ENCODE measurements around the gene YPEL4.

YPEL4 gene

GRCh38 chr11:57675176-57675941, 25.6 kb upstream of the YPEL4 start:
- no peak overlapping the region for H3K4me3 ChIP-seq (ENCODE audit: low read depth, low read length)
- in situ Hi-C loops (cut with HindIII; ENCODE audit: low sequenced_read_pairs), result no loop called here
- no peak for DNase-seq (ENCODE audit: low read depth)
- TF ChIP-seq, protein P1, sequence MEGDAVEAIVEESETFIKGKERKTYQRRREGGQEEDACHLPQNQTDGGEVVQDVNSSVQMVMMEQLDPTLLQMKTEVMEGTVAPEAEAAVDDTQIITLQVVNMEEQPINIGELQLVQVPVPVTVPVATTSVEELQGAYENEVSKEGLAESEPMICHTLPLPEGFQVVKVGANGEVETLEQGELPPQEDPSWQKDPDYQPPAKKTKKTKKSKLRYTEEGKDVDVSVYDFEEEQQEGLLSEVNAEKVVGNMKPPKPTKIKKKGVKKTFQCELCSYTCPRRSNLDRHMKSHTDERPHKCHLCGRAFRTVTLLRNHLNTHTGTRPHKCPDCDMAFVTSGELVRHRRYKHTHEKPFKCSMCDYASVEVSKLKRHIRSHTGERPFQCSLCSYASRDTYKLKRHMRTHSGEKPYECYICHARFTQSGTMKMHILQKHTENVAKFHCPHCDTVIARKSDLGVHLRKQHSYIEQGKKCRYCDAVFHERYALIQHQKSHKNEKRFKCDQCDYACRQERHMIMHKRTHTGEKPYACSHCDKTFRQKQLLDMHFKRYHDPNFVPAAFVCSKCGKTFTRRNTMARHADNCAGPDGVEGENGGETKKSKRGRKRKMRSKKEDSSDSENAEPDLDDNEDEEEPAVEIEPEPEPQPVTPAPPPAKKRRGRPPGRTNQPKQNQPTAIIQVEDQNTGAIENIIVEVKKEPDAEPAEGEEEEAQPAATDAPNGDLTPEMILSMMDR (IDR thresholded peaks at IDR 0.05; ENCODE audit: low read depth, low read length, missing control alignments), result no peak

DNA sequence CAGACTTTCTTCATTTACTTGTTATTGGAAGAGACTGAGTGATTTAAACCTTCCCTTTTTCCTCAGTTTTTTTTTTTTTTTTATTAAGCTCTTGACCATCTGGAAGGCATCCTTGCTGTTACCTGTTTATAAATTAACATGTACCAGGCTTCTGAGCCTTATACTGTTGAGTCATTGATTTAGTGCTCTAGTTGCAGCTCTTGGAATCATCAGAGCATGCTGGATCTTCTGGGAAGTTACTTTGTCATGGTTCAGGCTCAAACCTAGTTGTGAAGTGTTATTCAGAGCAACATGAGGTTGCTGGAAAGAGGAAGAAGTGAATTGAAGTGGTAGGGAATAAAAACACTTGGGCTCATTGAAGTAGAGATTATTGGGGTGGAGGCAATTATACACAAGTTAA, 24.5 kb upstream of the YPEL4 start:
- no peak overlapping the region for H3K4me3 ChIP-seq (ENCODE audit: low read depth, low read length)
- DNase-seq (ENCODE audit: low read depth), result no peak
- in situ Hi-C loops (cut with HindIII; ENCODE audit: low sequenced_read_pairs), result no loop called here
- TF ChIP-seq, protein P1 (IDR thresholded peaks at IDR 0.05; ENCODE audit: low read depth, low read length, missing control alignments), result no peak

DNA sequence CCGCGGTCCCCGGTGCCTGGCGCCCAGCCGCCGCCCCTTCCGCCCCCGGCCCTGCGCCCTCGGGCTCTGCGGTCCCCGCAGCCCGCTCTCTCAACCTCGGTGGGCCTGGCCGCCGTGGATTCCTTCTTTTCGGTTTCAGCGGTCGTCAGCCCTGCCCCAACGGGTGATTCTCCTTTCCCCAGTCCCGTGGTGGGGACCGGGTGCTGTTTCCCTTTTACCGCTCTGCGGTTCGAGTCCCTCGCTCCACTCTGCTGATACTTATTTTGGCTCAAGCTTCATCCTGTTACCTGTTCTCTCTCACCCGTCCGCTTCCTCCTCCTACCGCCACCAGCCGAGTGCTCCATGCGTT, 18.7 kb upstream of the YPEL4 start:
- no peak for DNase-seq (ENCODE audit: low read depth)

GRCh38 chr11:57667736-57668433, 18.2 kb upstream of the YPEL4 start, which contains the start of gene ZDHHC5:
Gene ZDHHC5 (plus strand): TSS chr11:57668114. CDS start chr11:57673091, 4,977 bp downstream.
- TF ChIP-seq, protein P1 (IDR thresholded peaks at IDR 0.05; ENCODE audit: low read depth, low read length, missing control alignments), result peak; percentile 37
- peak within 1 kb of the TSS; percentile 93 for H3K4me3 ChIP-seq (ENCODE audit: low read depth, low read length)
- in situ Hi-C loops (cut with HindIII; ENCODE audit: low sequenced_read_pairs), result loop anchor here (5.0 kb wide), 1 partner anchor 34 kb away; no protein-coding TSS in a partner anchor
- DNase-seq (ENCODE audit: low read depth), result peak; percentile 99

More for the DNA sequence above, 18.7 kb upstream of the YPEL4 start:
- in situ Hi-C loops (cut with HindIII; ENCODE audit: low sequenced_read_pairs), result loop anchor here (5.0 kb wide), 1 partner anchor 34 kb away; no protein-coding TSS in a partner anchor
- TF ChIP-seq, protein P1 (IDR thresholded peaks at IDR 0.05; ENCODE audit: low read depth, low read length, missing control alignments), result no peak
- peak overlapping the region; percentile 93 for H3K4me3 ChIP-seq (ENCODE audit: low read depth, low read length)

GRCh38 chr11:57667117-57667735, 17.5 kb upstream of the YPEL4 start:
- peak; percentile 98 for DNase-seq (ENCODE audit: low read depth)
- TF ChIP-seq, protein P1 (IDR thresholded peaks at IDR 0.05; ENCODE audit: low read depth, low read length, missing control alignments), result no peak
- in situ Hi-C loops (cut with HindIII; ENCODE audit: low sequenced_read_pairs), result loop anchor here (5.0 kb wide), 1 partner anchor 35 kb away; no protein-coding TSS in a partner anchor
- H3K4me3 ChIP-seq (ENCODE audit: low read depth, low read length), result peak overlapping the region; percentile 93

- H3K4me3 ChIP-seq (ENCODE audit: low read depth, low read length), result no peak overlapping the region
- no peak for DNase-seq (ENCODE audit: low read depth)
- in situ Hi-C loops (cut with HindIII; ENCODE audit: low sequenced_read_pairs), result no loop called here
- TF ChIP-seq, protein P1 (IDR thresholded peaks at IDR 0.05; ENCODE audit: low read depth, low read length, missing control alignments), result no peak
Measured at GRCh38 chr11:57663975-57664374, 14.3 kb upstream of the YPEL4 start.
